Measurements from ENCODE around the gene CPA2. TPM values are rescaled to one million over a fixed set of nuclear protein-coding genes. Genes with fewer than 3 reads are reported as not detected.
"Not testable (repeated sequence)": the region's sequence is repeated elsewhere in the genome, so short reads cannot be mapped to it uniquely, and the experiment has no call there.

CPA2 gene
- total RNA-seq, 1 experiment from 2014 or later, result 0.90 TPM

- DNase-seq (ENCODE audit: low spot score), result no peak
- no peak overlapping the region for H3K27ac Mint-ChIP-seq
- H3K4me1 Mint-ChIP-seq, result peaks cover 3% of the 10 kb centered on the region
- POLR2A ChIA-PET, result no interaction called here
- H3K4me3 Mint-ChIP-seq, result no peak overlapping the region
- ATAC-seq, result no peak
- TF ChIP-seq HMGA2 (CRISPR knock-in tag; IDR thresholded peaks at IDR 0.05) (no peak), NR1H2 (CRISPR knock-in tag; IDR thresholded peaks at IDR 0.05) (no peak), NFATC4 (CRISPR knock-in tag; IDR thresholded peaks at IDR 0.05) (no peak), ZBTB21 (CRISPR knock-in tag; IDR thresholded peaks at IDR 0.05; ENCODE audit: borderline replicate concordance) (no peak), AR (CRISPR knock-in tag; IDR thresholded peaks at IDR 0.05) (no peak)
- TF ChIP-seq, protein P1, sequence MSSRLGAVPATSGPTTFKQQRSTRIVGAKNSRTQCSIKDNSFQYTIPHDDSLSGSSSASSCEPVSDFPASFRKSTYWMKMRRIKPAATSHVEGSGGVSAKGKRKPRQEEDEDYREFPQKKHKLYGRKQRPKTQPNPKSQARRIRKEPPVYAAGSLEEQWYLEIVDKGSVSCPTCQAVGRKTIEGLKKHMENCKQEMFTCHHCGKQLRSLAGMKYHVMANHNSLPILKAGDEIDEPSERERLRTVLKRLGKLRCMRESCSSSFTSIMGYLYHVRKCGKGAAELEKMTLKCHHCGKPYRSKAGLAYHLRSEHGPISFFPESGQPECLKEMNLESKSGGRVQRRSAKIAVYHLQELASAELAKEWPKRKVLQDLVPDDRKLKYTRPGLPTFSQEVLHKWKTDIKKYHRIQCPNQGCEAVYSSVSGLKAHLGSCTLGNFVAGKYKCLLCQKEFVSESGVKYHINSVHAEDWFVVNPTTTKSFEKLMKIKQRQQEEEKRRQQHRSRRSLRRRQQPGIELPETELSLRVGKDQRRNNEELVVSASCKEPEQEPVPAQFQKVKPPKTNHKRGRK (CRISPR knock-in tag; IDR thresholded peaks at IDR 0.05; ENCODE audit: borderline replicate concordance), result no peak
- H3K27me3 Mint-ChIP-seq (ENCODE audit: low read depth), result peaks cover 2% of the 10 kb centered on the region; the same call in 1 of the 2 replicates
- peaks cover 4% of the 10 kb centered on the region for H3K36me3 Mint-ChIP-seq
- H3K9me3 Mint-ChIP-seq, result peaks cover 26% of the 10 kb centered on the region
- CTCF ChIA-PET, result interaction anchor here (2.0 kb wide), 1 partner anchor 12 kb away, joined by 5 read pairs; no protein-coding TSS in a partner anchor
Measured at GRCh38 chr7:130228840-130229502, 37.7 kb upstream of the CPA2 start.

DNA sequence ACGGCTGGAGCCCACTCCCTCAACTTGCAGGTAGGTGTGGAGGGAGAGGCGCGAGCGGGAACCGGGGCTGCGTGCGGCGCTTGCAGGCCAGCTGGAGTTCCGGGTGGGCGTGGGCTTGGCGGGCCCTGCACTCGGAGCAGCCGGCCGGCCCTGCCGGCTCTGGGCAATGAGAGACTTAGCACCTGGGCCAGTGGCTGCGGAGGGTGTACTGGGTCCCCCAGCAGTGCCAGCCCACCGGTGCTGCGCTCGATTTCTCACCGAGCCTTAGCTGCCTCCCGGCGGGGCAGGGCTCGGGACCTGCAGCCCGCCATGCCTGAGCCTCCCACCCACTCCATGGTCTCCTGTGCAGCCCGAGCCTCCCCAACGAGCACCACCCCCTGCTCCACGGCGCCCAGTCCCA lies 36.7 kb upstream of the CPA2 start:
- H3K27me3 Mint-ChIP-seq (ENCODE audit: low read depth); H3K4me3 Mint-ChIP-seq; CTCF ChIA-PET; H3K27ac Mint-ChIP-seq; ATAC-seq; H3K4me1 Mint-ChIP-seq; POLR2A ChIA-PET; H3K36me3 Mint-ChIP-seq; DNase-seq (ENCODE audit: low spot score): not testable (repeated sequence)
- H3K9me3 Mint-ChIP-seq, result peaks cover 23% of the 10 kb centered on the region

DNA sequence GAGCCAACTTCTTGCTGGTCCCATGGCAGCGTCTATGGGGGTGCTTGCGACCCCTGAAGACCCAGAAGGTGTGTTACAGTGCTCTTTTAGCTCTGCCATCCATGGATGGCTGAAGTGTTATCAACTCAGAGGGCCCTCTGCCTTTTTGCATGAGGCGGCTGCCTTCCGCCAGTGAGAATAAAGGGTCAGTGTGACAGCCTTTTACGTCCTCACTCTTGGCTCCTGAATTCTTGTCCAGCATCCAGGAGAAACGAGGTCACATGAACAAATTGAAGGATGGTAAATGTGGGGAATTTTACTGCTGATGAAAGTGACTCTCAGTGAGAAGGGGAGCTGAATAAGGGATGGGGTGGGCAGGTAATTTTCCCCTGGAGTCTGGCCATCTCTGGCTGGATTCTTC lies 34.9 kb upstream of the CPA2 start:
- ChIA-PET CTCF (no interaction called here), POLR2A (no interaction called here)
- H3K27me3 Mint-ChIP-seq (ENCODE audit: low read depth), result peaks cover 2% of the 10 kb centered on the region; the same call in 1 of the 2 replicates
- TF ChIP-seq ESRRA (CRISPR knock-in tag; IDR thresholded peaks at IDR 0.05; ENCODE audit: borderline replicate concordance) (no peak), ZNF138 (CRISPR knock-in tag; conservative IDR thresholded peaks at IDR 0.05) (no peak), CREB1 (CRISPR knock-in tag; IDR thresholded peaks at IDR 0.05) (no peak), SP1 (CRISPR knock-in tag; conservative IDR thresholded peaks at IDR 0.05) (no peak), E2F4 (CRISPR knock-in tag; IDR thresholded peaks at IDR 0.05; ENCODE audit: borderline replicate concordance, low read depth) (no peak), OVOL2 (CRISPR knock-in tag; IDR thresholded peaks at IDR 0.05; ENCODE audit: borderline replicate concordance) (no peak), SMAD3 (CRISPR knock-in tag; IDR thresholded peaks at IDR 0.05; ENCODE audit: borderline replicate concordance) (no peak), ZNF396 (CRISPR knock-in tag; IDR thresholded peaks at IDR 0.05; ENCODE audit: borderline replicate concordance) (no peak)
- TF ChIP-seq, protein P2, sequence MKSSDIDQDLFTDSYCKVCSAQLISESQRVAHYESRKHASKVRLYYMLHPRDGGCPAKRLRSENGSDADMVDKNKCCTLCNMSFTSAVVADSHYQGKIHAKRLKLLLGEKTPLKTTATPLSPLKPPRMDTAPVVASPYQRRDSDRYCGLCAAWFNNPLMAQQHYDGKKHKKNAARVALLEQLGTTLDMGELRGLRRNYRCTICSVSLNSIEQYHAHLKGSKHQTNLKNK (CRISPR knock-in tag; IDR thresholded peaks at IDR 0.05), result no peak
- TF ChIP-seq, protein P3, sequence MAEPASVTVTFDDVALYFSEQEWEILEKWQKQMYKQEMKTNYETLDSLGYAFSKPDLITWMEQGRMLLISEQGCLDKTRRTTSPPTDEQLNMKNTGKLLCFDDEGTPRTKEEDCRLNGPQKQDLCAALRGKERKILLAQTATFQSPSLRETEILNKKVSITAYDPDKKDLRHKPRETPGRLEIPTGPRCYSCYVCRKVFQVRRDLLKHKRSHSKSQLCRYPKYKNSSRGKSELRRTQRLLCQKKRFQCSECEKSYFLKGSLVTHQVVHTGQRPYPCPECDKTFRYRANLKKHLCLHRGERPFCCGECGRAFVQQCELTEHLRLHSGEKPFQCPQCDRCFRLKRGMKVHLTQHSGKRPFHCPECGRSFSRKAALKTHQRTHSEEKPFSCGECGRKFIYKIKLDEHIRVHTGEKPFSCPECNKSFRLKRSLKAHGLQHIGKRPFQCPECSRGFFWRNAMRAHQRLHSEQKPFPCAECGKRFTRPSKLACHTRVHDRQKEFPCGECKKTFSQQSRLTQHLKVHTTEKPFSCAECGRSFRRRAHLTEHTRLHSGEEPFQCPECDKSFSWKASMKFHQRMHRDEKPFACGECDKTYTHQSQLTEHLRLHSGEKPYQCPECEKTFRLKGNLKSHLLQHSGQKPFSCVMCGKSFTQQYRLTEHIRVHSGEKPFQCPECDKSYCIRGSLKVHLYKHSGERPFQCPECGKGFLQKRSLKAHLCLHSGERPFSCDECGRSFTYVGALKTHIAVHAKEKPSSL (CRISPR knock-in tag; conservative IDR thresholded peaks at IDR 0.05), result no peak
- TF ChIP-seq, protein P4, sequence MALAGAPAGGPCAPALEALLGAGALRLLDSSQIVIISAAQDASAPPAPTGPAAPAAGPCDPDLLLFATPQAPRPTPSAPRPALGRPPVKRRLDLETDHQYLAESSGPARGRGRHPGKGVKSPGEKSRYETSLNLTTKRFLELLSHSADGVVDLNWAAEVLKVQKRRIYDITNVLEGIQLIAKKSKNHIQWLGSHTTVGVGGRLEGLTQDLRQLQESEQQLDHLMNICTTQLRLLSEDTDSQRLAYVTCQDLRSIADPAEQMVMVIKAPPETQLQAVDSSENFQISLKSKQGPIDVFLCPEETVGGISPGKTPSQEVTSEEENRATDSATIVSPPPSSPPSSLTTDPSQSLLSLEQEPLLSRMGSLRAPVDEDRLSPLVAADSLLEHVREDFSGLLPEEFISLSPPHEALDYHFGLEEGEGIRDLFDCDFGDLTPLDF (CRISPR knock-in tag; IDR thresholded peaks at IDR 0.05), result no peak
- TF ChIP-seq, protein P5, sequence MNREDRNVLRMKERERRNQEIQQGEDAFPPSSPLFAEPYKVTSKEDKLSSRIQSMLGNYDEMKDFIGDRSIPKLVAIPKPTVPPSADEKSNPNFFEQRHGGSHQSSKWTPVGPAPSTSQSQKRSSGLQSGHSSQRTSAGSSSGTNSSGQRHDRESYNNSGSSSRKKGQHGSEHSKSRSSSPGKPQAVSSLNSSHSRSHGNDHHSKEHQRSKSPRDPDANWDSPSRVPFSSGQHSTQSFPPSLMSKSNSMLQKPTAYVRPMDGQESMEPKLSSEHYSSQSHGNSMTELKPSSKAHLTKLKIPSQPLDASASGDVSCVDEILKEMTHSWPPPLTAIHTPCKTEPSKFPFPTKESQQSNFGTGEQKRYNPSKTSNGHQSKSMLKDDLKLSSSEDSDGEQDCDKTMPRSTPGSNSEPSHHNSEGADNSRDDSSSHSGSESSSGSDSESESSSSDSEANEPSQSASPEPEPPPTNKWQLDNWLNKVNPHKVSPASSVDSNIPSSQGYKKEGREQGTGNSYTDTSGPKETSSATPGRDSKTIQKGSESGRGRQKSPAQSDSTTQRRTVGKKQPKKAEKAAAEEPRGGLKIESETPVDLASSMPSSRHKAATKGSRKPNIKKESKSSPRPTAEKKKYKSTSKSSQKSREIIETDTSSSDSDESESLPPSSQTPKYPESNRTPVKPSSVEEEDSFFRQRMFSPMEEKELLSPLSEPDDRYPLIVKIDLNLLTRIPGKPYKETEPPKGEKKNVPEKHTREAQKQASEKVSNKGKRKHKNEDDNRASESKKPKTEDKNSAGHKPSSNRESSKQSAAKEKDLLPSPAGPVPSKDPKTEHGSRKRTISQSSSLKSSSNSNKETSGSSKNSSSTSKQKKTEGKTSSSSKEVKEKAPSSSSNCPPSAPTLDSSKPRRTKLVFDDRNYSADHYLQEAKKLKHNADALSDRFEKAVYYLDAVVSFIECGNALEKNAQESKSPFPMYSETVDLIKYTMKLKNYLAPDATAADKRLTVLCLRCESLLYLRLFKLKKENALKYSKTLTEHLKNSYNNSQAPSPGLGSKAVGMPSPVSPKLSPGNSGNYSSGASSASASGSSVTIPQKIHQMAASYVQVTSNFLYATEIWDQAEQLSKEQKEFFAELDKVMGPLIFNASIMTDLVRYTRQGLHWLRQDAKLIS (CRISPR knock-in tag; IDR thresholded peaks at IDR 0.05; ENCODE audit: borderline replicate concordance), result no peak

More for the DNA sequence above, 34.9 kb upstream of the CPA2 start:
- Mint-ChIP-seq H3K27ac (no peak overlapping the region), H3K4me3 (no peak overlapping the region), H3K9me3 (peaks cover 15% of the 10 kb centered on the region), H3K4me1 (peaks cover 3% of the 10 kb centered on the region), H3K36me3 (no peaks in the 10 kb centered on the region; the same call in none of the 2 replicates)
- DNase-seq (ENCODE audit: low spot score) (no peak), ATAC-seq (no peak)
